Panc1 (cell line): ENCODE data around the gene CRISP1.

ENCODE experiments used
- POLR2AphosphoS5 ChIP-seq: IDR thresholded peaks from 2 replicates; pipeline ENCODE4 v1.6.1; 2012; ENCODE audit warnings: mild to moderate bottlenecking, low read depth, low read length, moderate library complexity
- TF ChIP-seq, protein P1 (sequence below): fragments of 450-650 bp; IDR thresholded peaks from 2 replicates; pipeline ENCODE4 v1.5.1; 2017; ENCODE audit warnings: mild to moderate bottlenecking

DNA sequence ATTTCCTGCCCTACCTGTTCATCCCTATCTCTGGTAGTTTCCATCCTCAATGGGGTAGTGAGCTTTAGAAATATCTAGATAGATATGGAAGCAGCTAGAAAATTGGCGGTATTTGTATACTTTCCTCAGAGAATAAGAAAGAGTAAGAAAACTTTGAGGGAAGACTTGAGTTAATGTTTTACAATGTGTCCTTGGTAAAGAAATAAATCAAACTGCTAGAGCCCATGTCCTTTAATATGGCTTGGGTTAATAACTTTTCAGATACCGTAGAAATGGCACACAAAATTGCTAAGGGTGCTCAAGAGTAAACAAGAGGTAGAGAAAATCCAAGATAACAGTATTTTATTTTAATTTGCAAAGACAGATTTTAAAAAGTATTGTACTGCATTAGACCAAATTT is 51.2 kb downstream of the CRISP1 start:
- TF ChIP-seq, protein P1, sequence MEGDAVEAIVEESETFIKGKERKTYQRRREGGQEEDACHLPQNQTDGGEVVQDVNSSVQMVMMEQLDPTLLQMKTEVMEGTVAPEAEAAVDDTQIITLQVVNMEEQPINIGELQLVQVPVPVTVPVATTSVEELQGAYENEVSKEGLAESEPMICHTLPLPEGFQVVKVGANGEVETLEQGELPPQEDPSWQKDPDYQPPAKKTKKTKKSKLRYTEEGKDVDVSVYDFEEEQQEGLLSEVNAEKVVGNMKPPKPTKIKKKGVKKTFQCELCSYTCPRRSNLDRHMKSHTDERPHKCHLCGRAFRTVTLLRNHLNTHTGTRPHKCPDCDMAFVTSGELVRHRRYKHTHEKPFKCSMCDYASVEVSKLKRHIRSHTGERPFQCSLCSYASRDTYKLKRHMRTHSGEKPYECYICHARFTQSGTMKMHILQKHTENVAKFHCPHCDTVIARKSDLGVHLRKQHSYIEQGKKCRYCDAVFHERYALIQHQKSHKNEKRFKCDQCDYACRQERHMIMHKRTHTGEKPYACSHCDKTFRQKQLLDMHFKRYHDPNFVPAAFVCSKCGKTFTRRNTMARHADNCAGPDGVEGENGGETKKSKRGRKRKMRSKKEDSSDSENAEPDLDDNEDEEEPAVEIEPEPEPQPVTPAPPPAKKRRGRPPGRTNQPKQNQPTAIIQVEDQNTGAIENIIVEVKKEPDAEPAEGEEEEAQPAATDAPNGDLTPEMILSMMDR: no peak
- no peak for TF ChIP-seq POLR2AphosphoS5
